Neuronal stem cell (in vitro differentiated cells): Measurements from ENCODE around the gene PLXNC1.
A peak's percentile ranks its signal among the peaks of the same experiment; 100 is the strongest.

ENCODE experiments used
- DNase-seq: peaks from one replicate; pipeline ENCODE4 v3.0.0-alpha.2; 2013; ENCODE audit warnings: low spot score
- H2AFZ ChIP-seq: one replicate; pipeline ENCODE4 v1.6.1; 2013; ENCODE audit warnings: mild to moderate bottlenecking, low read length, inconsistent platforms
- H2AK5ac ChIP-seq: 2 replicates; pipeline ENCODE4 v1.6.1; 2013; ENCODE audit warnings: low read depth, mild to moderate bottlenecking, inconsistent platforms, low read length, moderate library complexity, mixed read lengths
- H2BK120ac ChIP-seq: 2 replicates; pipeline ENCODE4 v1.6.1; 2013; ENCODE audit warnings: low read depth, mild to moderate bottlenecking, inconsistent platforms, low read length, moderate library complexity, mixed read lengths
- H2BK12ac ChIP-seq: one replicate; pipeline ENCODE4 v1.6.1; 2013; ENCODE audit warnings: low read length, inconsistent platforms
- H2BK15ac ChIP-seq: 2 replicates; pipeline ENCODE4 v1.6.1; 2013; ENCODE audit warnings: mild to moderate bottlenecking, low read length, inconsistent platforms, mixed read lengths
- H2BK5ac ChIP-seq: one replicate; pipeline ENCODE4 v1.6.1; 2013; ENCODE audit warnings: inconsistent platforms, mild to moderate bottlenecking, low read length, moderate library complexity
- H3K14ac ChIP-seq: one replicate; pipeline ENCODE4 v1.6.1; 2013; ENCODE audit warnings: low read length, inconsistent platforms
- H3K18ac ChIP-seq: 2 replicates; pipeline ENCODE4 v1.6.1; 2013; ENCODE audit warnings: low read length, inconsistent platforms
- H3K23ac ChIP-seq: 2 replicates; pipeline ENCODE4 v1.6.1; 2013; ENCODE audit warnings: low read depth, mild to moderate bottlenecking, mixed read lengths, low read length, inconsistent platforms; ENCODE audit not compliant: poor library complexity
- H3K27ac ChIP-seq: replicated peaks from 3 replicates; pipeline ENCODE4 v1.5.1; 2013; ENCODE audit warnings: low read length, inconsistent platforms
- H3K27me3 ChIP-seq, 3 experiments: 2 replicates each; pipeline ENCODE4 v1.6.1; 2013; ENCODE audit warnings: low read length in 3 of 3, mild to moderate bottlenecking in 2 of 3, inconsistent platforms in 1 of 3, low read depth in 1 of 3, mixed read lengths in 1 of 3, moderate library complexity in 1 of 3; ENCODE audit not compliant: control insufficient read depth in 3 of 3, insufficient read depth in 3 of 3
- H3K36me3 ChIP-seq, 2 donors: replicated peaks in 1 of 2; 2 replicates each; pipeline ENCODE4 v1.6.1; 2013; ENCODE audit warnings: low read length in 2 of 2; ENCODE audit not compliant: control insufficient read depth in 2 of 2, insufficient read depth in 2 of 2
- H3K4ac ChIP-seq: 2 replicates; pipeline ENCODE4 v1.6.1; 2013; ENCODE audit warnings: inconsistent platforms, mild to moderate bottlenecking, low read length, moderate library complexity
- H3K4me1 ChIP-seq, 2 donors: 1 replicate in 1 of 2; 2 replicates in 1 of 2; pipeline ENCODE4 v1.6.1; 2013; ENCODE audit warnings: low read length in 2 of 2, low read depth in 1 of 2; ENCODE audit not compliant: control insufficient read depth in 2 of 2, insufficient read depth in 1 of 2
- H3K4me2 ChIP-seq: one replicate; pipeline ENCODE4 v1.6.1; 2013; ENCODE audit warnings: mild to moderate bottlenecking, low read length, inconsistent platforms; ENCODE audit not compliant: insufficient read depth, poor library complexity, severe bottlenecking
- H3K4me3 ChIP-seq, 2 donors: 2 replicates each; pipeline ENCODE4 v1.5.1; 2013; ENCODE audit warnings: low read length in 2 of 2, mild to moderate bottlenecking in 2 of 2, inconsistent platforms in 1 of 2, moderate library complexity in 1 of 2
- H3K79me1 ChIP-seq: one replicate; pipeline ENCODE4 v1.6.1; 2013; ENCODE audit warnings: low read depth, mild to moderate bottlenecking, inconsistent platforms, low read length, moderate library complexity
- H3K9ac ChIP-seq: one replicate; pipeline ENCODE4 v1.6.1; 2013; ENCODE audit warnings: mild to moderate bottlenecking, low read depth, low read length, inconsistent platforms; ENCODE audit not compliant: poor library complexity
- H3K9me3 ChIP-seq, 2 donors: replicated peaks in 1 of 2; 2 replicates each; pipeline versions ENCODE3 to v1.6.1; 2013; ENCODE audit warnings: low read length in 2 of 2, mild to moderate bottlenecking in 2 of 2, inconsistent platforms in 1 of 2, low read depth in 1 of 2, mixed read lengths in 1 of 2, moderate library complexity in 1 of 2; ENCODE audit not compliant: control insufficient read depth in 2 of 2, insufficient read depth in 1 of 2
- H4K8ac ChIP-seq: one replicate; pipeline ENCODE4 v1.6.1; 2013; ENCODE audit warnings: low read depth, mild to moderate bottlenecking, inconsistent platforms, low read length, moderate library complexity
- H4K91ac ChIP-seq: one replicate; pipeline ENCODE4 v1.6.1; 2013; ENCODE audit warnings: low read length, low read depth, mild to moderate bottlenecking, inconsistent platforms; ENCODE audit not compliant: poor library complexity
- WGBS, 2 donors: extraction: QIAGEN DNeasy Blood & Tissue Kit; methylation state at CpG; one replicate each; pipeline ENCODE4 v1.1.7; 2013; ENCODE audit warnings: missing lambda C conversion rate in 2 of 2, mixed read lengths in 1 of 2; ENCODE audit not compliant: insufficient read length in 2 of 2, insufficient replicate concordance in 1 of 2; ENCODE audit errors: extremely low coverage in 2 of 2; 5-methylcytosine and 5-hydroxymethylcytosine counted together

The PLXNC1 gene

DNA sequence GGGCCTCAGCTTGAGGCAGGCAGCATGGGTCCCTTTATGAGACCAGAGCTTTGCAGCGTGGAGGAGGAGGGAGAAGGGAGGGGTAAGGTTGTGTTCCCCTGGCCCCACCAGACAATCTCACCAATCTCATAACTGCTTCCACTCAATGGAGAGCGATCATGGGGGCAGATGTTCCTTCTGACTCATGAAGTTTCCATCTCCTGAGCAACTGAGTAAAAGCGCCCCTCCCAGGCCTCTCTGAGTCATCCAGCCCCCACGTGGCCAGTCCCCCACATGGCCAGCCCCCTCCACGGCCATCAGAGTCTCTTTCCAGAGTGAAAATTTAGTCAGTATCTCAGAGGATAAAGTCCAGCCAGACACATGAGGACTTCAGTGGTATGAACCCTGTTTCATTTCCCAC lies 39.2 kb upstream of the PLXNC1 start:
- Histone ChIP-seq H3K4ac (no peak overlapping the region), H3K14ac (peak overlapping the region; percentile 65), H3K4me1 (peaks cover 0 to 10% of the 10 kb centered on the region in 2 donors), H3K9me3 (peaks cover 0 to 3% of the 10 kb centered on the region in 2 donors), H3K27ac (no peak overlapping the region), H3K27me3 (peaks cover 0 to 2% (median 0%) of the 10 kb centered on the region in 3 experiments), H4K91ac (no peak overlapping the region), H3K79me1 (no peaks in the 10 kb centered on the region), H3K4me3 (no peak overlapping the region), H2BK120ac (no peak overlapping the region), H3K23ac (no peak overlapping the region), H3K18ac (peak overlapping the region; percentile 7), H2BK5ac (no peak overlapping the region), H2BK15ac (no peak overlapping the region), H2AFZ (no peak overlapping the region), H2AK5ac (no peak overlapping the region), H4K8ac (no peak overlapping the region), H3K36me3 (no peaks in the 10 kb centered on the region), H3K4me2 (no peak overlapping the region), H3K9ac (no peak overlapping the region), H2BK12ac (no peak overlapping the region)
- WGBS, 2 donors: no CpG with 5 or more reads among the region's 5 CpGs
- no peak for DNase-seq

DNA sequence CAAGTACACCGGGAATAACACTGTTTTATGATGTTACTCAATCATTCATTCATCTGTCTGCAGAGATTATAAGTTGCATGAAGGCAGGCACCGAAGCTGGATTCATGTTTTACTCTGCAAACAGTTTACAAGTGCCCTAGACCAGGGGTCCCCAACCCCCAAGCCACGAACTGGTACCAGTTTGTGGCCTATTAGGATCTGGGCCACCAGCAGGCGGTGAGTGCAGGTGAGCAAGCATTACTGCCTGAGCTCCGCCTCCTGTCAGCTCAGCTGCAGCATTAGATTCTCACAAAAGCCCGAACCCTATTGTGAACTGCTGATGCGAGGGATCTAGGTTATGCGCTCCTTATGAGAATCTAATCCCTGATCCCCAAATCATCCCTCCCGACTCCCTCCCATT lies 38.1 kb upstream of the PLXNC1 start:
- H2BK15ac ChIP-seq: no peak overlapping the region
- H3K9me3 ChIP-seq: peaks cover 0 to 3% of the 10 kb centered on the region in 2 donors
- no peak overlapping the region for H2BK120ac ChIP-seq
- peaks cover 0 to 2% (median 0%) of the 10 kb centered on the region in 3 experiments for H3K27me3 ChIP-seq
- H3K4me2 ChIP-seq: no peak overlapping the region
- H3K18ac ChIP-seq: no peak overlapping the region
- H2AFZ ChIP-seq: no peak overlapping the region
- no peak overlapping the region for H3K23ac ChIP-seq
- WGBS, 2 donors: no CpG with 5 or more reads among the region's 9 CpGs
- DNase-seq: no peak
- H3K36me3 ChIP-seq: no peaks in the 10 kb centered on the region
- H3K27ac ChIP-seq: no peak overlapping the region
- H3K4me3 ChIP-seq: no peak overlapping the region
- no peak overlapping the region for H4K91ac ChIP-seq
- H3K4me1 ChIP-seq: peaks cover 0 to 9% of the 10 kb centered on the region in 2 donors
- no peak overlapping the region for H2BK5ac ChIP-seq
- no peak overlapping the region for H2BK12ac ChIP-seq
- no peak overlapping the region for H4K8ac ChIP-seq
- H3K9ac ChIP-seq: no peak overlapping the region
- no peaks in the 10 kb centered on the region for H3K79me1 ChIP-seq
- H3K14ac ChIP-seq: no peak overlapping the region
- H3K4ac ChIP-seq: no peak overlapping the region
- H2AK5ac ChIP-seq: no peak overlapping the region

DNA sequence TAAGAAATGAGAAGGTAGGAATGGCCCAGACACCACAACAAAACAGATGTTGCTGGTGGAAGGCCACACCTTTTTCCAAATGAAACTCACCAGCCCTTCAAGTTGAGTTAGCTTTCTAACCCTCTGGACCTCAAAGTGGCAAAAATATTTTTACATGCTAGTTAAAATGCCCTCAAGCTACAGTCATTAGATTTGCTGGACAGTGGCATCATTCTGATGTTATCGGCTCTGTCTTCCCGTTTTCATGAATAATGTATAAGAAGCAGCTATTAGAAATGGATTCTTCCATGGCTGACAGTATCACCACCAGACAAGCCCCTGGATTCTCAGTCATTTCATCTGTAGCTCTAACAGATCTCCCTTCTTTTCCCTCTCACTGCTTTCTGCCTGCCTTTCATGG lies 37.1 kb upstream of the PLXNC1 start:
- H3K4ac ChIP-seq: no peak overlapping the region
- H2BK120ac ChIP-seq: no peak overlapping the region
- no peak overlapping the region for H4K8ac ChIP-seq
- no peak for DNase-seq
- no peak overlapping the region for H2BK15ac ChIP-seq
- no peaks in the 10 kb centered on the region for H3K79me1 ChIP-seq
- no peak overlapping the region for H2BK5ac ChIP-seq
- H3K23ac ChIP-seq: no peak overlapping the region
- peaks cover 0 to 6% (median 0%) of the 10 kb centered on the region in 3 experiments for H3K27me3 ChIP-seq
- no CpG with 5 or more reads among the region's 2 CpGs for WGBS, 2 donors
- H3K4me1 ChIP-seq: peaks cover 0 to 8% of the 10 kb centered on the region in 2 donors
- peaks cover 0 to 3% of the 10 kb centered on the region in 2 donors for H3K9me3 ChIP-seq
- no peak overlapping the region for H3K4me3 ChIP-seq
- no peak overlapping the region for H3K4me2 ChIP-seq
- H3K27ac ChIP-seq: no peak overlapping the region
- H2AK5ac ChIP-seq: no peak overlapping the region
- no peak overlapping the region for H2AFZ ChIP-seq
- no peak overlapping the region for H4K91ac ChIP-seq
- H2BK12ac ChIP-seq: no peak overlapping the region
- no peaks in the 10 kb centered on the region for H3K36me3 ChIP-seq
- no peak overlapping the region for H3K18ac ChIP-seq
- H3K9ac ChIP-seq: no peak overlapping the region
- H3K14ac ChIP-seq: no peak overlapping the region

DNA sequence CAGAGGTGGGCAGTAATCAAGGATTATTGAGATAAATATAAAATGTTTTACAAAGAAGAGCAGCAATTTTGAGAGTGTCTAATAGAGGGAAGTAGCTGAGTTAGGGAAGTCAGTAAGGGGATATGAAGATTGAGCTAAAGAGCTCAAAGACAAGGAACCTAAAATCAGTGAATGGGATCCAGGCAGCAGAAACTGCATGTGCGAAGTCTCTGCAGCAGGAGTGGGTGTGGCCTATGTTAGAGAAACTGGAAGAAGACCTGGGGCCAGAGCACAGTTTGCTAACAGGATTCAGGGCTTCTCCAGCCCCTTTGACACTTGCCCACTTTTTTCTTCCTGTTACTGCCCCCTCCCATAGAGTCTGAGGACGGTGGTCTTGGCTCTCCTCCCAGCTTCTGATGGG lies 36.3 kb upstream of the PLXNC1 start:
- Histone ChIP-seq H4K8ac (no peak overlapping the region), H2BK5ac (no peak overlapping the region), H3K23ac (no peak overlapping the region), H3K4me2 (no peak overlapping the region), H3K27me3 (peaks cover 0 to 6% (median 0%) of the 10 kb centered on the region in 3 experiments), H3K9ac (no peak overlapping the region), H2BK12ac (no peak overlapping the region), H3K27ac (no peak overlapping the region), H3K4ac (no peak overlapping the region), H3K9me3 (peaks cover 0 to 3% of the 10 kb centered on the region in 2 donors), H3K36me3 (no peaks in the 10 kb centered on the region), H2BK120ac (no peak overlapping the region), H3K4me1 (peaks cover 0 to 8% of the 10 kb centered on the region in 2 donors), H2BK15ac (no peak overlapping the region), H3K79me1 (no peaks in the 10 kb centered on the region), H4K91ac (no peak overlapping the region), H2AK5ac (no peak overlapping the region), H3K14ac (no peak overlapping the region), H3K4me3 (no peak overlapping the region), H3K18ac (no peak overlapping the region), H2AFZ (no peak overlapping the region)
- DNase-seq: no peak
- no CpG with 5 or more reads among the region's 2 CpGs for WGBS, 2 donors
